ENCODE measurements around the gene CASP10. TPM values are rescaled to one million over a fixed set of nuclear protein-coding genes. Genes with fewer than 3 reads are reported as not detected.
A peak's percentile ranks its signal among the peaks of the same experiment; 100 is the strongest.

Gene CASP10
- total RNA-seq, 2 donors from 2014 or later = 10.3 to 12.3 TPM

DNA sequence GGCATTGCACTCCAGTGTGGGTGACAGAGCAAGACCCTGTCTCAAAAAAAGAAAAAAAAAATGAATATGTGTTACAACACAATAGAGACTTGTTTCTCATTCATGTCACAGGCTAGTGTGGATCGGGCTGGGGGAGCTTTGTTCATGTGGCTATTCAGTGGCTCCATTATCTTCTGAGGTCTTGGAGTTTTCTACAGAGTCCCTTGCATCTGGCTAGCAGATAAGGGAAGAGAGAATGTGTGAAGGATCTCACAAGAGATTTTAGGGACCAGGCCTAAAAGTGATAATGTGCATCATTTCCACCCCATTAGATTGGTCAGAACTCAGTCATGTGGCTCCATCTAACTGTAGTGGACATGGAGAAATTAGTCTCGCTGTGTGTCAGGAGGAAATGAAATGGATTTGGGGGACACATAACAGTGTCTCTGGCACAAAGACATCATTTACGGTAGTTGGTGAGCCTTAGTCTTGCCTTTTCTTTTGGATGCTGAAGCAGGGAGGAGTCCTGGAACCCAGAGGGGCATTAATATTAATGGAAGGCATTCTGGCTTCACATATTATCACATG, 32.4 kb upstream of the CASP10 start:
- Histone ChIP-seq H3K27me3 (replicated peaks; ENCODE audit: insufficient read depth) (no peaks in the 10 kb centered on the region), H3K36me3 (peaks cover 28% of the 10 kb centered on the region), H3K4me3 (no peak overlapping the region), H3K4me1 (ENCODE audit: control insufficient read depth in 1 of 2, low read depth in 2 of 2) (peaks cover 18 to 28% of the 10 kb centered on the region in 2 donors), H3K27ac (peak overlapping the region; percentile 46 to 70), H3K9me3 (no peaks in the 10 kb centered on the region)
- TF ChIP-seq, protein P1, sequence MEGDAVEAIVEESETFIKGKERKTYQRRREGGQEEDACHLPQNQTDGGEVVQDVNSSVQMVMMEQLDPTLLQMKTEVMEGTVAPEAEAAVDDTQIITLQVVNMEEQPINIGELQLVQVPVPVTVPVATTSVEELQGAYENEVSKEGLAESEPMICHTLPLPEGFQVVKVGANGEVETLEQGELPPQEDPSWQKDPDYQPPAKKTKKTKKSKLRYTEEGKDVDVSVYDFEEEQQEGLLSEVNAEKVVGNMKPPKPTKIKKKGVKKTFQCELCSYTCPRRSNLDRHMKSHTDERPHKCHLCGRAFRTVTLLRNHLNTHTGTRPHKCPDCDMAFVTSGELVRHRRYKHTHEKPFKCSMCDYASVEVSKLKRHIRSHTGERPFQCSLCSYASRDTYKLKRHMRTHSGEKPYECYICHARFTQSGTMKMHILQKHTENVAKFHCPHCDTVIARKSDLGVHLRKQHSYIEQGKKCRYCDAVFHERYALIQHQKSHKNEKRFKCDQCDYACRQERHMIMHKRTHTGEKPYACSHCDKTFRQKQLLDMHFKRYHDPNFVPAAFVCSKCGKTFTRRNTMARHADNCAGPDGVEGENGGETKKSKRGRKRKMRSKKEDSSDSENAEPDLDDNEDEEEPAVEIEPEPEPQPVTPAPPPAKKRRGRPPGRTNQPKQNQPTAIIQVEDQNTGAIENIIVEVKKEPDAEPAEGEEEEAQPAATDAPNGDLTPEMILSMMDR (IDR thresholded peaks at IDR 0.05) = no peak
- ATAC-seq (ENCODE audit: insufficient number of reproducible peaks, low FRiP score, low read depth) (no peak), DNase-seq (ENCODE audit: low spot score) (no peak)

DNA sequence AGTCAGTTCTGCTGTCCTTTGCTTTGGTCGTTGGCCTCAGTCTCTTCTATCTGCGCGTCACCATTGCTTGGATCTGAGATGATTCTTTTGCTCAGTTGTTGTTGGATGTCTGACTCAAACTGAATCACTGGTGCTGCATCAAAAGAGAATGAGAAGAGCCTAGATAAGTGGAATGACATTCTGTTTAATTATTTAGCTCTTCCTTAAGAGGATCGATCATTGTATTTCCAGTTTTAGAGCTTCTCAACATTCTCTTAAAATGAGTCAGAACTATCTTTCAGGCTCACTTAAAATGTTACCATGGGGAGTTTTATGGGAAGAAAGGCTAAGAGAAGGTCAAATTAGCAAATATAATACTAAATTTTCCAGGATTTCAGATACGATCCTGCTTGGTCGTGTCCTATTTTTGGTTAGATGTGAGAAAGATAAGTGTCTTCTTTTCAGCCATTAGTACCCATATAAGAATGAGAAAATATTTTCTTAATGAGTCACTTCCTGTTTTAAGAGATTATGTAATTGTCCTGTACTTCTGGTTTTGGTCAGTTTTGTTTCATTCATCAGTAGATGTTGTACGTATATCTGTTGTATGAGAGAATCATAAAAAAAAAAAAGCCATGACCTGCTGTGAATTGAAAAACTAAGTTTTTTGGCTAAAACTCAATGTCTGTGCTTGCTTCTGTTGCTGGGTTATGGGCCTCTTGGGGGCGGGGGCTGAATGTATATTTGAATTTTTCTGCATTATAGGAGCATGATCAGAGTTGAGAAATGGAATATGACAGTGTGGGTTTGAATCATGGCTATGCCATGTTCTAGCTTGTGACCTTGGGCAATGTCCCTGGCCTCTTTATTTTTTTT, 31.6 kb upstream of the CASP10 start:
- no peak for DNase-seq (ENCODE audit: low spot score)
- Histone ChIP-seq H3K9me3 (no peaks in the 10 kb centered on the region), H3K4me3 (no peak overlapping the region), H3K27me3 (replicated peaks; ENCODE audit: insufficient read depth) (no peaks in the 10 kb centered on the region), H3K36me3 (peaks cover 27% of the 10 kb centered on the region), H3K27ac (peak overlapping the region; percentile 46 to 70), H3K4me1 (ENCODE audit: control insufficient read depth in 1 of 2, low read depth in 2 of 2) (peaks cover 18 to 28% of the 10 kb centered on the region in 2 donors)
- TF ChIP-seq, protein P1 (IDR thresholded peaks at IDR 0.05) = no peak
- ATAC-seq (ENCODE audit: insufficient number of reproducible peaks, low FRiP score, low read depth) = peak; percentile 48

DNA sequence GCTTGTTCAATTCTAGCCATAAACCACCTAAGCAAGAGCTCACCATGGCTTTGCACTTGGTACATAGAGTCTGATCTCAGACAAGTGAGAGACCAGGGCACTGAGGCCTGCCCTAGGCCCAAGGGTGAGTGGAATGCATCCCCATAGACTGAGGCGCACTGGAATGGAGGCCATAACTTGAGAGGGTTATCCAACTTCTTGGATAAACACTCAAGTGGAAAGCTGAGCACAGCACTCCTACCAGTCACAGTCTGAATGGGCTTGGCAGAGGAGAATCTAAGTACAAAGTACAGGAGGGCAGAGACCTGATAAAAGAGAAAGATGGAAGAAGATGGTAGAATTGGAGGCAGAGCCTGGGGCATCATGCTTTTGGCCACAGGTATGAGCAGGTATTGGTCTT, 30.4 kb upstream of the CASP10 start:
- Histone ChIP-seq H3K36me3 (peaks cover 30% of the 10 kb centered on the region), H3K27me3 (replicated peaks; ENCODE audit: insufficient read depth) (no peaks in the 10 kb centered on the region), H3K27ac (peak overlapping the region; percentile 46 to 70), H3K9me3 (no peaks in the 10 kb centered on the region), H3K4me1 (ENCODE audit: control insufficient read depth in 1 of 2, low read depth in 2 of 2) (peaks cover 18 to 28% of the 10 kb centered on the region in 2 donors), H3K4me3 (no peak overlapping the region)
- ATAC-seq (ENCODE audit: insufficient number of reproducible peaks, low FRiP score, low read depth) (no peak), DNase-seq (ENCODE audit: low spot score) (no peak)
- TF ChIP-seq, protein P1 (IDR thresholded peaks at IDR 0.05) = no peak

DNA sequence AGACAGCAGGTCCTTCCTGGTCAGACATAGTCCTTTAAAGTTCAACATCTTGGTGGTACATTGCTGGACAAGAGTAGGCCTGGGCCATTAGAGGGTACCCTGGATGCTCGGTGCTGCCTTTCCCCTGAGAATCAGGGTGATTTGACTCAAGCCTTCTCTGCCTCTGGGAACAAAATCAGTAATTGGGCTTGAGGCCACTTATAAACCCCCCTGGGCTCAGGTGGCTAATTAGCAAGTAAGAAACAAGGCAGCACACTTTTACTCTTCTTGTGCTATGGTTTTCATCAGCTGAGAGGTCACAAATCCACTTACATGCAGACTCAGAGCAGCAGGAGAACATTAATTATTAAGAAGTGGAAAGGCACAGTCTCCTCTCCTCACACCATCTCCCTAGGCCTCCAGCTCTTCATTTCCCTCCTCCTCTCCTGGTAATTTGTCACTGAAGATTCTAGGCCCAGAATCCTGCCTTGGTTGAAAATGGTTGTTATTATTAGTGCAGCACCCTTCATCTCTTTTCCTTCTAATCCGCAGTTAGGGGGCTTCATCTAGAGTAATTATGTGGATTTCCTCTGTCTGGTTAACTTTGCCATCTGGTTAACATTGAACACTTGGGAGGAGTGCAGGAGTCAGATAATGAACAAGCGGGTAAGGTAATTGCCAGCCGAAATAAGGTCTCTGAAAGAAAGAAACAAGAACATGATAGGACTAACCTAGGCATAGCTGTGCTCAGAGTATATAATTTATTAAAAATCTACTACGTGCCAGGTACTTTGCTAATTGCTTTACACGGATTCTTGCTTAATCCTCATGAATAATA, 29.7 kb upstream of the CASP10 start:
- ATAC-seq (ENCODE audit: insufficient number of reproducible peaks, low FRiP score, low read depth) (no peak), DNase-seq (ENCODE audit: low spot score) (no peak)
- H3K27ac ChIP-seq = no peak overlapping the region
- H3K27me3 ChIP-seq (replicated peaks; ENCODE audit: insufficient read depth) = no peaks in the 10 kb centered on the region
- no peaks in the 10 kb centered on the region for H3K9me3 ChIP-seq
- H3K4me1 ChIP-seq (ENCODE audit: control insufficient read depth in 1 of 2, low read depth in 2 of 2) = peaks cover 18 to 33% of the 10 kb centered on the region in 2 donors
- H3K36me3 ChIP-seq = peaks cover 37% of the 10 kb centered on the region
- TF ChIP-seq, protein P1 (IDR thresholded peaks at IDR 0.05) = no peak
- no peak overlapping the region for H3K4me3 ChIP-seq
